Esophagus muscularis mucosa (tissue), 3 donors: ENCODE measurements around the gene EPM2A.

Experiments
- CTCF ChIP-seq, 3 experiments: fragments of 200-600 bp in 2 of 3; fragments of 450-650 bp in 1 of 3; sonication (generic) in 2 of 3; IDR thresholded peaks; one replicate each; pipeline ENCODE4 v1.5.1; 2017 to 2019; ENCODE audit warnings: antibody characterized with exemption in 3 of 3, mild to moderate bottlenecking in 2 of 3, moderate library complexity in 1 of 3
- POLR2A ChIP-seq: fragments of 450-650 bp; IDR thresholded peaks from one replicate; pipeline ENCODE4 v1.6.1; 2017; ENCODE audit warnings: antibody characterized with exemption, moderate library complexity, mild to moderate bottlenecking, low read depth

- TF ChIP-seq CTCF (IDR thresholded peaks at IDR 0.05) (no peak), POLR2A (no peak)
Observed at GRCh38 chr6:145673504-145673903, 61.8 kb downstream of the EPM2A start.
